ENCODE data around the gene PGM2. TPM values are rescaled to one million over a fixed set of nuclear protein-coding genes. Genes with fewer than 3 reads are reported as not detected.
"Not testable (repeated sequence)": the region's sequence is repeated elsewhere in the genome, so short reads cannot be mapped to it uniquely, and the experiment has no call there.

The PGM2 gene
- total and polyA plus RNA-seq, 2 donors (not counting 3 experiments of a cell fraction or from before 2014, with no cell fraction given) = 17.9 to 53.9 TPM

GRCh38 chr4:37821953-37822605, 4.4 kb upstream of the PGM2 start:
- no peak overlapping the region for H3K9ac ChIP-seq (replicated peaks; ENCODE audit: extremely low read depth, insufficient read depth, low read length)
- peaks cover 2% of the 10 kb centered on the region for H3K4me1 ChIP-seq (ENCODE audit: control insufficient read depth, extremely low read depth, insufficient read depth, low read length)
- DNase-seq (ENCODE audit: low read depth, low spot score) (no peak), FAIRE-seq (no peak)
- no peak for TF ChIP-seq FOS (IDR thresholded peaks at IDR 0.05; ENCODE audit: borderline replicate concordance, insufficient read depth, low read length)
- TF ChIP-seq POLR2A (IDR thresholded peaks at IDR 0.05; ENCODE audit: low read depth, low read length) = no peak
- TF ChIP-seq MYC (IDR thresholded peaks at IDR 0.05; ENCODE audit: low read depth, low read length) = no peak
- TF ChIP-seq CTCF (IDR thresholded peaks at IDR 0.05; ENCODE audit: extremely low read depth in 1 of 2, insufficient read depth in 1 of 2, low read depth in 1 of 2, low read length in 2 of 2) = no peak
- no peak for TF ChIP-seq EZH2 (IDR thresholded peaks at IDR 0.05; ENCODE audit: borderline replicate concordance, low read depth, low read length, severe bottlenecking)
- TF ChIP-seq JUN (IDR thresholded peaks at IDR 0.05; ENCODE audit: borderline replicate concordance, insufficient read depth, insufficient read length, low read depth) = no peak
- no peak for TF ChIP-seq MAX (IDR thresholded peaks at IDR 0.05; ENCODE audit: insufficient read depth, insufficient read length)
- TF ChIP-seq POLR2AphosphoS5 (IDR thresholded peaks at IDR 0.05; ENCODE audit: insufficient read depth, low read depth, low read length) = no peak
- TF ChIP-seq GATA2 (IDR thresholded peaks at IDR 0.05; ENCODE audit: insufficient read depth, insufficient read length, low read depth, low read length) = no peak
- H3K36me3 ChIP-seq (ENCODE audit: control insufficient read depth in 2 of 2, extremely low read depth in 1 of 2, insufficient read depth in 2 of 2, low read length in 2 of 2) = no peaks in the 10 kb centered on the region
- intact Hi-C loops (cut with micrococcal nuclease) (no loop called here), dilution Hi-C loops (cut with MboI; ENCODE audit: extremely low pct_ligation_motif_present, low sequenced_read_pairs) (no loop called here)
- no peak overlapping the region for H3K4me2 ChIP-seq (ENCODE audit: insufficient read depth, low read length)
- no peak overlapping the region for H3K4me3 ChIP-seq (replicated peaks in 1 of 3; ENCODE audit: insufficient read depth in 1 of 3, low read depth in 1 of 3, low read length in 3 of 3)
- peaks cover 3% of the 10 kb centered on the region for H3K79me2 ChIP-seq (ENCODE audit: control insufficient read depth, insufficient read depth, low read length)
- BruUV-seq (replicated peaks) = no TSS peak
- no peaks in the 10 kb centered on the region for H3K9me1 ChIP-seq (replicated peaks; ENCODE audit: control insufficient read depth, extremely low read depth, insufficient read depth, low read length)
- H2AFZ ChIP-seq (ENCODE audit: low read depth, low read length) = no peak overlapping the region
- CTCF ChIA-PET = interaction anchor here (0.6 to 0.7 kb wide), 2 partner anchors 64 to 71 kb away, joined by 3 read pairs; no protein-coding TSS in a partner anchor
- POLR2A ChIA-PET = no interaction called here
- no peaks in the 10 kb centered on the region for H3K27me3 ChIP-seq (ENCODE audit: control insufficient read depth in 2 of 2, insufficient read depth in 2 of 2, low read length in 2 of 2)
- no peaks in the 10 kb centered on the region for H4K20me1 ChIP-seq (replicated peaks; ENCODE audit: control insufficient read depth, extremely low read depth, insufficient read depth, low read length)
- no peak overlapping the region for H3K27ac ChIP-seq (ENCODE audit: insufficient read depth, low read depth, low read length)
- no peaks in the 10 kb centered on the region for H3K9me3 ChIP-seq (replicated peaks; ENCODE audit: control insufficient read depth, insufficient read depth, low read length)

GRCh38 chr4:37825501-37825900, 985 bp upstream of the PGM2 start:
- ChIA-PET POLR2A (interaction anchor here (1.5 kb wide), 1 partner anchor 11 kb away, joined by 14 read pairs; no protein-coding TSS in a partner anchor), CTCF (interaction anchor here (0.7 to 2.9 kb wide), 14 partner anchors 14 to 373 kb away, joined by 3 to 20 read pairs (median 6); partner anchors contain the start of genes RELL1 and TBC1D1)
- BruUV-seq (replicated peaks); dilution Hi-C loops (cut with MboI; ENCODE audit: extremely low pct_ligation_motif_present, low sequenced_read_pairs); H3K9me1 ChIP-seq (replicated peaks; ENCODE audit: control insufficient read depth, extremely low read depth, insufficient read depth, low read length); H3K9me3 ChIP-seq (replicated peaks; ENCODE audit: control insufficient read depth, insufficient read depth, low read length); H3K27me3 ChIP-seq (ENCODE audit: control insufficient read depth in 2 of 2, insufficient read depth in 2 of 2, low read length in 2 of 2); H4K20me1 ChIP-seq (replicated peaks; ENCODE audit: control insufficient read depth, extremely low read depth, insufficient read depth, low read length); H3K36me3 ChIP-seq (ENCODE audit: control insufficient read depth in 2 of 2, extremely low read depth in 1 of 2, insufficient read depth in 2 of 2, low read length in 2 of 2); FAIRE-seq: not testable (repeated sequence)
- Histone ChIP-seq H3K9ac (replicated peaks; ENCODE audit: extremely low read depth, insufficient read depth, low read length) (peak overlapping the region; percentile 74), H3K27ac (ENCODE audit: insufficient read depth, low read depth, low read length) (peak overlapping the region; percentile 56), H3K4me1 (ENCODE audit: control insufficient read depth, extremely low read depth, insufficient read depth, low read length) (peaks cover 19% of the 10 kb centered on the region), H3K4me2 (ENCODE audit: insufficient read depth, low read length) (peak overlapping the region; percentile 88), H3K4me3 (replicated peaks in 1 of 3; ENCODE audit: insufficient read depth in 1 of 3, low read depth in 1 of 3, low read length in 3 of 3) (peak overlapping the region; percentile 45 to 96 (median 95)), H3K79me2 (ENCODE audit: control insufficient read depth, insufficient read depth, low read length) (peaks cover 25% of the 10 kb centered on the region), H2AFZ (ENCODE audit: low read depth, low read length) (peak overlapping the region; percentile 93)
- intact Hi-C loops (cut with micrococcal nuclease) = loop anchor here (2.0 kb wide), 1 partner anchor 23 kb away; no protein-coding TSS in a partner anchor
- peak; percentile 39 for DNase-seq (ENCODE audit: low read depth, low spot score)
